ENCODE results near the gene COL19A1. TPM values are rescaled to one million over a fixed set of nuclear protein-coding genes. Genes with fewer than 3 reads are reported as not detected.
"Not testable (repeated sequence)": the region's sequence is repeated elsewhere in the genome, so short reads cannot be mapped to it uniquely, and the experiment has no call there.

The COL19A1 gene
- under 1 TPM in 1 of 2 experiments, not detected in 1; 0.40 TPM for total RNA-seq

- CTCF ChIA-PET: interaction anchor here (1.6 to 1.8 kb wide), 3 partner anchors 9 to 70 kb away, joined by 3 to 8 read pairs (median 5); partner anchors contain the start of gene LMBRD1
- peaks cover 16% of the 10 kb centered on the region for H3K4me1 Mint-ChIP-seq
- no peaks in the 10 kb centered on the region for H3K36me3 Mint-ChIP-seq
- H3K9me3 Mint-ChIP-seq (ENCODE audit: low read depth): no peaks in the 10 kb centered on the region
- H3K27ac Mint-ChIP-seq: peak within 1 kb of the TSS; percentile 29
- ATAC-seq (peak; percentile 58), DNase-seq (peak; percentile 49)
- peak within 1 kb of the TSS; percentile 82 for H3K4me3 Mint-ChIP-seq
- peaks cover 54% of the 10 kb centered on the region for H3K27me3 Mint-ChIP-seq
These were observed at the start of gene COL19A1 for GRCh38 chr6:69866351-69866769. Gene COL19A1, plus strand, starts transcription at chr6:69866556. Its CDS starts 13,012 bp downstream, at chr6:69879568.

DNA sequence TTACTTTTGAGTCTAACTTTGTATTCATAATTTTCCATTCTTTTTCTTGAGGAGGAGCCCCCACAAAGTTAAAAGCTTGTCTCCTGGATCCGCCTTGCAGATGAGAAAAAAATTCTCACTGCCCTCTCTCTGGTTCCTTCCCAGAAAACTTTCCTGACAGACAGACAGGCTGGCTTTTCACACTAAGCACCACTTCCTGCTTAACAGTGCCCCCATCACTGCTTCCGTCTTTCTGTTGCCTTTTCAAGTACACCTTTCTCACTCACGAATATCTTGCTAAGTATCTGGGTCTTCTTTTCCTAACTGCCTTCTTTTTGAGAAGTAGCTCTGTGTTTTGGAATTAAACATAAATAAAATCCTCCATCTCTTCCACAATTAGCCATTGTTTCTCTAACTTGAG lies 49.8 kb upstream of the COL19A1 start:
- Mint-ChIP-seq H3K27ac (peak overlapping the region; percentile 87), H3K9me3 (ENCODE audit: low read depth) (no peaks in the 10 kb centered on the region), H3K36me3 (peaks cover 7% of the 10 kb centered on the region), H3K4me1 (peaks cover 58% of the 10 kb centered on the region), H3K4me3 (peak overlapping the region; percentile 71), H3K27me3 (no peaks in the 10 kb centered on the region)
- CTCF ChIA-PET: interaction anchor here (0.7 to 6.4 kb wide), 2 partner anchors 9 to 18 kb away, joined by 3 to 71 read pairs; partner anchors contain the start of gene LMBRD1
- ATAC-seq (no peak), DNase-seq (peak; percentile 51)

DNA sequence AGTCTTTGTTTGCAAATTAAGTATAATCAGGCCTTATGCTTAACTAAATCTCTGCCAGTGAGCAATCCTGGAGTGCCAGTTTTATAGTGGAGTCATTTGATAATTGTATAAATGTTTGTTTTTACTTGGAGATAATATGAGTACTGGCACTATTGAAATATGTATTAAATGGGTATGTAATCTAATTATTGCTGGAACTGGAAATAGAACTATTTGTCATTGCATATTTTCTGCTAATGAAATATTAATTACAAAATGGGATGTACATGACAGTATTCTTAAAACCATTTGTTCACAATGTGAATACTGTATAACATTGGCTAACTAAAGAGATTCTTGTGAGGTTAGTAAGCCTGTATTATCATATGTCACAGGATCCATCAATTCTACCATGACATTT lies 49.0 kb upstream of the COL19A1 start:
- Mint-ChIP-seq H3K4me3 (no peak overlapping the region), H3K9me3 (ENCODE audit: low read depth) (no peaks in the 10 kb centered on the region), H3K36me3 (peaks cover 5% of the 10 kb centered on the region), H3K27me3 (no peaks in the 10 kb centered on the region), H3K4me1 (peaks cover 53% of the 10 kb centered on the region), H3K27ac (no peak overlapping the region)
- DNase-seq: no peak
- CTCF ChIA-PET: no interaction called here
- ATAC-seq: no peak

- CTCF ChIA-PET: interaction anchor here (3.1 kb wide), 1 partner anchor 22 kb away, joined by 11 read pairs; the partner anchor contains the start of gene LMBRD1
- Mint-ChIP-seq H3K4me1 (peaks cover 43% of the 10 kb centered on the region), H3K27ac (no peak overlapping the region), H3K27me3 (no peaks in the 10 kb centered on the region), H3K4me3 (no peak overlapping the region), H3K9me3 (ENCODE audit: low read depth) (no peaks in the 10 kb centered on the region), H3K36me3 (peaks cover 5% of the 10 kb centered on the region)
- no peak for DNase-seq
- no peak for ATAC-seq
These were observed 48.0 kb upstream of the COL19A1 start for GRCh38 chr6:69818223-69818930.

DNA sequence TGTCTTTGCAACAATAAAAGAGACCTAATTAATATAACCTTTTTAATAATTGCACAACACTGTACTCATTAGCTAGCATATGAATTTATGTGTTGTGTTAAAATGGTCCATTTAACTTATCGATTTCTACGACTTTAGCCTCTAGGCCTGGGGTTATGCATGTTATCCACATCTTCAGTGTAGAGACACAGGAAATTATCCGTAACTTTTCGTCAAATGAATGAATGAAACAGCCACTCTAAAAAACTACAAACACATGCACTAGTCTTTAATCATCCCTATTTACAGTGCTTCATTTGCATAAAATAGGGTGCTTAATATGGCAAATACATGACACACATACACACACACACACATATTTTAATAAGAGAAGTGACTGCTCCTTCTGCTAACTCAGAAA lies 47.2 kb upstream of the COL19A1 start:
- ATAC-seq (no peak), DNase-seq (no peak)
- Mint-ChIP-seq H3K4me3 (no peak overlapping the region), H3K9me3 (ENCODE audit: low read depth) (no peaks in the 10 kb centered on the region), H3K27ac (no peak overlapping the region), H3K36me3 (peaks cover 3% of the 10 kb centered on the region), H3K4me1 (peaks cover 37% of the 10 kb centered on the region), H3K27me3 (no peaks in the 10 kb centered on the region)
- CTCF ChIA-PET: interaction anchor here (3.1 kb wide), 1 partner anchor 23 kb away, joined by 11 read pairs; the partner anchor contains the start of gene LMBRD1

- Mint-ChIP-seq H3K27me3 (no peaks in the 10 kb centered on the region), H3K9me3 (ENCODE audit: low read depth) (no peaks in the 10 kb centered on the region), H3K27ac (peak overlapping the region; percentile 52), H3K4me3 (no peak overlapping the region), H3K36me3 (peaks cover 3% of the 10 kb centered on the region), H3K4me1 (peaks cover 31% of the 10 kb centered on the region)
- peak; percentile 54 for DNase-seq
- peak; percentile 81 for ATAC-seq
- CTCF ChIA-PET: interaction anchor here (3.1 kb wide), 1 partner anchor 24 kb away, joined by 11 read pairs; the partner anchor contains the start of gene LMBRD1
These were observed 46.3 kb upstream of the COL19A1 start for GRCh38 chr6:69820018-69820417.

- no peaks in the 10 kb centered on the region for H3K27me3 Mint-ChIP-seq
- ATAC-seq (no peak), DNase-seq (no peak)
- no peak overlapping the region for H3K4me3 Mint-ChIP-seq
- peak overlapping the region; percentile 35 for H3K27ac Mint-ChIP-seq
- peaks cover 27% of the 10 kb centered on the region for H3K4me1 Mint-ChIP-seq
- H3K9me3 Mint-ChIP-seq (ENCODE audit: low read depth): no peaks in the 10 kb centered on the region
- H3K36me3 Mint-ChIP-seq: peaks cover 2% of the 10 kb centered on the region
- CTCF ChIA-PET: interaction anchor here (3.1 kb wide), 1 partner anchor 24 kb away, joined by 11 read pairs; the partner anchor contains the start of gene LMBRD1
These were observed 45.9 kb upstream of the COL19A1 start for GRCh38 chr6:69820438-69820837.

DNA sequence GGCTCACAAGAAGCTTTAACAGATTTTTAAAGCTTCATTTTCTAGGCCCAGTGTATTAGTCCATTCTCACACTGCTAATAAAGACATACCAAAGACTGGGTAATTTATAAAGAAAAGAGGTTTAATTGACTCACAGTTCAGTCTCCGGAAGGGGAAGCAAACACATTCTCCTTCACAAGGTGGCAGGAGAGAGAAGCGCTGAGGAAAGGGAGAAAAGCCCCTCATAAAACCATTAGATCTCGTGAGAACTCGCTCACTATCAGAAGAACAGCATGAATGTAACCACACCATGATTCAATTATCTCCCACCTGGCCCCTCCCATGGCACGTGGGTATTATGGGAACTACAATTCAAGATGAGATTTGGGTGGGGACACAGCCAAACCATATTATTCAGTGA lies 42.0 kb upstream of the COL19A1 start:
- H3K27ac Mint-ChIP-seq; ATAC-seq; H3K27me3 Mint-ChIP-seq; H3K36me3 Mint-ChIP-seq; DNase-seq; H3K4me3 Mint-ChIP-seq; H3K9me3 Mint-ChIP-seq (ENCODE audit: low read depth): not testable (repeated sequence)
- peaks cover 13% of the 10 kb centered on the region for H3K4me1 Mint-ChIP-seq
- CTCF ChIA-PET: interaction anchor here (1.4 kb wide), 1 partner anchor 284 kb away, joined by 3 read pairs; no protein-coding TSS in a partner anchor

GRCh38 chr6:69825904-69826303 lies 40.5 kb upstream of the COL19A1 start:
- Mint-ChIP-seq H3K4me3 (no peak overlapping the region), H3K27me3 (no peaks in the 10 kb centered on the region), H3K27ac (no peak overlapping the region), H3K9me3 (ENCODE audit: low read depth) (no peaks in the 10 kb centered on the region), H3K4me1 (no peaks in the 10 kb centered on the region), H3K36me3 (no peaks in the 10 kb centered on the region)
- DNase-seq (no peak), ATAC-seq (no peak)
- CTCF ChIA-PET: interaction anchor here (1.0 kb wide), 1 partner anchor 9 kb away, joined by 3 read pairs; no protein-coding TSS in a partner anchor

DNA sequence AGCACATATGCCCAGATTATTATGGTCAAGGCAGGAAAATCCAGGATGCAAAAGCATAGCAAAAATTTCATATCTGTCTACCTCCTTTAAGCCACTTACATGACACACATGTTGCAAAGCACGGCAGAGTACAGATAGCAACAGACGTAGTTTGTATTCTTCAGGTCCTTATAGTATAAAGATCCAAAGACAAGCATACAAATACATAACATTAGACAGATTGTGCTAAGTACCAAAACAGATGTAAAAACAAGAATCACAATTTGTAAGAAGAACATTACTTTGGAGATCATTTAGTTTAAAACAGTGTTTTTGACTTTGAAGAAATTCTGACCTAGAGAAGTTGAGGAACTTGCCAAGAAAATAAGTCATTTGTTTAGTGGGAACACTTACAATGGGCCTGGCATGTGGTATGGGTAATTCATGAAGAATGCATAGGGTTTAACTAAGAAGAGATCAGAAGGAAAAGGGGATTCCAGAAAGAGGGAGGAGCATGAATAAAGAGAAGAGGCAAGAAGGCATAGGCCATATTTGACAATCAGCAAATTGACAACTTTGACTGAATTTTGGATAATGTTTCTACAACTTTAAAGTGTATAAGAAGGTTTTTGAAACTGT lies 39.0 kb upstream of the COL19A1 start:
- H3K9me3 Mint-ChIP-seq (ENCODE audit: low read depth): no peaks in the 10 kb centered on the region
- ATAC-seq (no peak), DNase-seq (no peak)
- no peaks in the 10 kb centered on the region for H3K36me3 Mint-ChIP-seq
- no peak overlapping the region for H3K4me3 Mint-ChIP-seq
- H3K27me3 Mint-ChIP-seq: no peaks in the 10 kb centered on the region
- no peak overlapping the region for H3K27ac Mint-ChIP-seq
- H3K4me1 Mint-ChIP-seq: no peaks in the 10 kb centered on the region
- CTCF ChIA-PET: no interaction called here

DNA sequence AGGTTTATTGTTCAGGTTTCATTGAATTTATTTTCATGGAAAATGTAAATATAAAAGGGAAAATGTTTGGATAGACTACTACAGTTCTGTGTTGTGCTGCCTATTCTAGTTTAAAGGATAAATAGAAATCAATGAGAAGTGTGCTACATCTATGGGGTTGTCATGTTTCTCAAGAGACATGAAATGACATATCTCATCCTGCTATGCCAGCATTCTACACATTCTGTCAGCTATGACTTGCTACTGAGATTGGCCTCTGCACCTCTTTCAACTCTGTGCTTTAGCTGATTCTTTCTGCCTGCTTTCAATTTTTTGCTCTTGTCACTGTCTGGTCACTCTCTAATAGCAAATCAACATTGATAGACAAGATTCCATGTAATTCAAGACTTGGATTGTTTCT lies 33.8 kb upstream of the COL19A1 start:
- no peak for DNase-seq
- Mint-ChIP-seq H3K27me3 (peaks cover 20% of the 10 kb centered on the region), H3K27ac (no peak overlapping the region), H3K4me3 (no peak overlapping the region), H3K36me3 (no peaks in the 10 kb centered on the region), H3K9me3 (ENCODE audit: low read depth) (no peaks in the 10 kb centered on the region), H3K4me1 (no peaks in the 10 kb centered on the region)
- CTCF ChIA-PET: no interaction called here
- no peak for ATAC-seq

- Mint-ChIP-seq H3K36me3 (no peaks in the 10 kb centered on the region), H3K4me3 (no peak overlapping the region), H3K4me1 (no peaks in the 10 kb centered on the region), H3K9me3 (ENCODE audit: low read depth) (no peaks in the 10 kb centered on the region), H3K27ac (no peak overlapping the region), H3K27me3 (peaks cover 29% of the 10 kb centered on the region)
- no peak for DNase-seq
- peak; percentile 69 for ATAC-seq
- CTCF ChIA-PET: interaction anchor here (0.7 to 1.4 kb wide), 4 partner anchors 9 to 330 kb away, joined by 3 to 4 read pairs (median 3); partner anchors contain the start of gene LMBRD1
These were observed 30.8 kb upstream of the COL19A1 start for GRCh38 chr6:69835414-69836179.

- Mint-ChIP-seq H3K9me3 (ENCODE audit: low read depth) (no peaks in the 10 kb centered on the region), H3K4me1 (no peaks in the 10 kb centered on the region), H3K36me3 (no peaks in the 10 kb centered on the region), H3K27ac (no peak overlapping the region), H3K27me3 (peaks cover 29% of the 10 kb centered on the region), H3K4me3 (no peak overlapping the region)
- CTCF ChIA-PET: no interaction called here
- DNase-seq: no peak
- ATAC-seq: no peak
These were observed 24.5 kb upstream of the COL19A1 start for GRCh38 chr6:69841862-69842261.

Measured in activated CD8-positive, alpha-beta memory T cell treated with anti-CD3 and anti-CD28 coated beads, Interleukin-2, amount 10 ng/mL, durations not matched to agents 7 days and 5 days (primary cell).